T-cell (primary cell): Measurements from ENCODE around the gene ZNF318. TPM values are rescaled to one million over a fixed set of nuclear protein-coding genes. Genes with fewer than 3 reads are reported as not detected.

ENCODE experiments used
- ATAC-seq, 4 experiments: fragments of 200-7000 bp in 3 of 4; fragments of 150-1000 bp in 1 of 4; cut with Tn5 transposase; replicated peaks in 1 of 4; 1 replicate in 3 of 4; 2 replicates in 1 of 4; pipeline ENCODE4 v1.10.0; 2021; ENCODE audit warnings: moderate library complexity in 3 of 4, mild to moderate bottlenecking in 2 of 4, moderate number of reproducible peaks in 1 of 4
- CTCF ChIA-PET, 2 donors: fragments of 300-600 bp; sonication (Branson Sonifier 250); formaldehyde crosslinking; loops; one replicate each; lab custom pipeline; 2022; ENCODE audit warnings: antibody characterized with exemption in 2 of 2; lab: Charles Lee
- POLR2A ChIA-PET, 2 donors: fragments of 300-600 bp; sonication (Branson Sonifier 250); formaldehyde crosslinking; loops; one replicate each; lab custom pipeline; 2022; ENCODE audit warnings: antibody characterized with exemption in 2 of 2; lab: Charles Lee
- DNase-seq, 35 experiments: peaks; one replicate each; pipeline versions ENCODE4 v3.0.0 to v3.0.0-alpha.2; 2013 to 2023
- H3K27ac ChIP-seq: one replicate; pipeline ENCODE4 v1.5.1; 2013; ENCODE audit warnings: low read length
- H3K27me3 ChIP-seq, 2 experiments: replicated peaks in 1 of 2; 1 replicate in 1 of 2; 2 replicates in 1 of 2; pipeline versions ENCODE4 v1.6.1 to v1.7.0; 2013; ENCODE audit warnings: low read length in 1 of 2, mixed read lengths in 1 of 2; ENCODE audit not compliant: control insufficient read depth in 2 of 2, insufficient read depth in 2 of 2; ENCODE audit errors: extremely low read depth in 1 of 2
- H3K36me3 ChIP-seq, 2 donors: 1 replicate in 1 of 2; 2 replicates in 1 of 2; pipeline versions ENCODE4 v1.6.1 to v1.7.0; 2013; ENCODE audit warnings: low read length in 1 of 2; ENCODE audit not compliant: control insufficient read depth in 2 of 2, insufficient read depth in 1 of 2; ENCODE audit errors: extremely low read depth in 1 of 2
- H3K4me1 ChIP-seq, 2 experiments: 1 replicate in 1 of 2; 2 replicates in 1 of 2; pipeline versions ENCODE4 v1.6.1 to v1.7.0; 2013; ENCODE audit warnings: low read length in 2 of 2, mixed read lengths in 1 of 2; ENCODE audit not compliant: insufficient read depth in 2 of 2, control insufficient read depth in 1 of 2; ENCODE audit errors: extremely low read depth in 1 of 2
- H3K4me3 ChIP-seq, 2 donors: 1 replicate in 1 of 2; 2 replicates in 1 of 2; pipeline versions ENCODE4 v1.5.1 to v1.7.0; 2013; ENCODE audit warnings: mild to moderate bottlenecking in 2 of 2, low read length in 1 of 2, moderate library complexity in 1 of 2; ENCODE audit not compliant: control insufficient read depth in 1 of 2; ENCODE audit errors: extremely low read depth in 1 of 2
- H3K9me3 ChIP-seq: 2 replicates; pipeline ENCODE4 v1.7.0; 2013
- H3K27ac Mint-ChIP-seq, 2 donors: one replicate each; pipeline ENCODE4 v1.8.0; 2020 to 2021; ENCODE audit warnings: mild to moderate bottlenecking in 2 of 2, mixed read lengths in 2 of 2
- H3K27me3 Mint-ChIP-seq, 2 donors: one replicate each; pipeline ENCODE4 v1.8.0; 2021 to 2022; ENCODE audit warnings: mixed read lengths in 2 of 2
- H3K36me3 Mint-ChIP-seq: one replicate; pipeline ENCODE4 v1.8.0; 2021; ENCODE audit warnings: mixed read lengths
- H3K4me1 Mint-ChIP-seq, 3 donors: one replicate each; pipeline ENCODE4 v1.8.0; 2020 to 2022; ENCODE audit warnings: mixed read lengths in 3 of 3, mild to moderate bottlenecking in 1 of 3
- H3K4me3 Mint-ChIP-seq, 3 donors: one replicate each; pipeline ENCODE4 v1.8.0; 2020 to 2022; ENCODE audit warnings: mild to moderate bottlenecking in 3 of 3, mixed read lengths in 3 of 3, moderate library complexity in 3 of 3
- H3K9me3 Mint-ChIP-seq, 3 donors: one replicate each; pipeline ENCODE4 v1.8.0; 2020 to 2022; ENCODE audit warnings: mixed read lengths in 3 of 3
- WGBS: methylation state at CpG from one replicate; pipeline ENCODE4 v1.1.5; 2013; ENCODE audit warnings: missing lambda C conversion rate; ENCODE audit not compliant: insufficient coverage; 5-methylcytosine and 5-hydroxymethylcytosine counted together
- total RNA-seq, 35 experiments: library from RNA in 6 of 35; stranded (reverse) in 6 of 35; fragments of 120-200 nt in 1 of 35; gene quantifications; one replicate each; pipeline versions ENCODE4 v1.2.1 to v1.2.4 and lab custom pipeline; 2013 to 2026

Gene ZNF318
- total RNA-seq, 5 donors from 2014 or later (not counting 1 experiment from before 2014, with no cell fraction given) = 24.3 to 33.5 (median 26.2) TPM

- Mint-ChIP-seq H3K4me1 (peaks cover 0 to 2% (median 0%) of the 10 kb centered on the region in 3 donors), H3K27ac (no peak overlapping the region), H3K27me3 (peaks cover 13 to 16% of the 10 kb centered on the region in 2 donors), H3K36me3 (no peaks in the 10 kb centered on the region), H3K4me3 (no peak overlapping the region), H3K9me3 (no peaks in the 10 kb centered on the region)
- Histone ChIP-seq H3K27ac (no peak overlapping the region), H3K4me3 (no peak overlapping the region), H3K4me1 (no peaks in the 10 kb centered on the region), H3K27me3 (peaks cover 0 to 21% of the 10 kb centered on the region in 2 experiments), H3K36me3 (no peaks in the 10 kb centered on the region), H3K9me3 (no peaks in the 10 kb centered on the region)
- POLR2A ChIA-PET = no interaction called here
- CTCF ChIA-PET = interaction anchor here in 1 of 2 donors (0.6 kb wide), 1 partner anchor 52 kb away, joined by 3 read pairs; no protein-coding TSS in a partner anchor
- 40% methylated on average over 1 of the region's 3 CpGs for WGBS
- no peak for ATAC-seq
- no peak for DNase-seq
Measured at GRCh38 chr6:43290339-43290904, 79.0 kb downstream of the ZNF318 start.

- WGBS = 73% methylated on average over 3 of the region's 7 CpGs
- Mint-ChIP-seq H3K4me1 (peaks cover 0 to 2% (median 0%) of the 10 kb centered on the region in 3 donors), H3K27me3 (peaks cover 13 to 20% of the 10 kb centered on the region in 2 donors), H3K36me3 (no peaks in the 10 kb centered on the region), H3K9me3 (no peaks in the 10 kb centered on the region), H3K27ac (no peak overlapping the region), H3K4me3 (no peak overlapping the region)
- CTCF ChIA-PET = no interaction called here
- POLR2A ChIA-PET = no interaction called here
- Histone ChIP-seq H3K36me3 (no peaks in the 10 kb centered on the region), H3K27ac (no peak overlapping the region), H3K4me1 (no peaks in the 10 kb centered on the region), H3K27me3 (peaks cover 0 to 41% of the 10 kb centered on the region in 2 experiments), H3K9me3 (no peaks in the 10 kb centered on the region), H3K4me3 (no peak overlapping the region)
- DNase-seq (no peak), ATAC-seq (no peak)
Measured at GRCh38 chr6:43287717-43288679, 81.4 kb downstream of the ZNF318 start.

DNA sequence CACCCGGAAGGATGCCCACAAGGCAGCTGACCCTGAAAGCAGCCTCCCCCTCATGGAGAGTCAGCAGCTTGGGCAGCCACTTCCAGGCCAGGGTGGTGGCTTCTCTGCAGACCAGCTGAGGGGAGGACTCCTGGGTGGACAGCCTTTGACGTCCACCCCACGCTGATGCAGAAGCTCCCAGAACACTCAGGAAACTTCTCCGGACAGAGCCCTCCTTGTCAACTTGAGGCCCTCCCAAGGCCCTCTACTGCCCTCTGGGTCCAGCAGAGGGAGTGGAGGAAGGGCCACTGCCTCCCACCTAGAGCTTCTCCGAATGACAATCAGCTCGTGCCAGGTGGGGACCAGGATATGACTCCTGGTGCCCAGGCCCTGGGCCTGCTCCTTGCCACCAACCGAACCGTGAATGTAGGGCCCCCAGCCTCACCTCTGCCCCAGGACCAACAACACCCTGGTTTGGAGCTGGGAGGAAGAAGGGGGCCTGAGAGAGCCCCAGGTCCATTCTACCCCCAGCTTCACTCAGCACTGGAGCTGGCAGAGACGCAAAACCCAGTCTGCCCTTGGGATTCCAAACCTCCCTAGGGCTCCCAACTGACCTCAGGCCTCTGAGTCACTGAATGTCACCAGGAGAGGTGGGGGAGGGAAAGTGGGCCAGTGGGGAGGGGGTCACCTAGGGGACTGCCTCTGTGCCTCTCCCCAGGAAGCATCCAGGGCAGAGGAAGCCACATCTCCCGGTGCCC lies 82.3 kb downstream of the ZNF318 start:
- Histone ChIP-seq H3K27me3 (peaks cover 0 to 47% of the 10 kb centered on the region in 2 experiments), H3K4me1 (no peaks in the 10 kb centered on the region), H3K9me3 (no peaks in the 10 kb centered on the region), H3K36me3 (no peaks in the 10 kb centered on the region), H3K27ac (no peak overlapping the region), H3K4me3 (no peak overlapping the region)
- peaks cover 17 to 27% of the 10 kb centered on the region in 2 donors for H3K27me3 Mint-ChIP-seq
- WGBS = 58% methylated on average over 4 of the region's 10 CpGs
- ChIA-PET CTCF (interaction anchor here in 1 of 2 donors (0.7 kb wide), 1 partner anchor 556 kb away, joined by 4 read pairs; no protein-coding TSS in a partner anchor), POLR2A (no interaction called here)
- DNase-seq = no peak
- H3K36me3 Mint-ChIP-seq = no peaks in the 10 kb centered on the region
- ATAC-seq = no peak
- H3K4me1 Mint-ChIP-seq = peaks cover 0 to 2% (median 0%) of the 10 kb centered on the region in 3 donors
- H3K9me3 Mint-ChIP-seq = no peaks in the 10 kb centered on the region
- H3K27ac Mint-ChIP-seq = no peak overlapping the region
- H3K4me3 Mint-ChIP-seq = no peak overlapping the region

DNA sequence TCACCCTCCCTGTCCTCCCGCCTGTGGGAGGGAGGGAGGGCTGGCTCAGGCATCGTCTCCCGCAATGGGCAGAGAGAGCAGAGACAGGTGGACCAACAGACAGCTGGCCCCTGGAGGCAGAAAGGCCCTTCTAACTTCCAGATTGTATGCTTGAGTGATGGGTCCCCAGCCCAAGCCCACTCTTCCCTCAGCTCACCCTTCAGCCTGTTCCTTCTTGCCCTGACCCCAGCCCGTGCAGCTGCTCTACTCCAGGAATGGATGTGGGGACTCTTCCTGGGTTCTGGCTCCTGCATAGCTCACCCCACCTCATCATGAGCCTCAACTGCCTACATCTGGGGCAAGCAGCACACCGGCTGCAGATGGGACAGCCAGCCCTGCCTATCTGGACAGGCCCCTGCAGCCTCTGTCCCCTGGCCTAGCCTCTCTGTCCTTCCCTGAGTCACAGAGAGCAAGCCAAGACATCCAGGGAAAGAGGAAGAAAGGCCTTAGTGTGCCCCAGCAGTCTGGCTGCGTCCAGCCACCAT lies 82.9 kb downstream of the ZNF318 start:
- peaks cover 21 to 31% of the 10 kb centered on the region in 2 donors for H3K27me3 Mint-ChIP-seq
- 81% methylated on average over 3 of the region's 6 CpGs for WGBS

More for the DNA sequence above, 82.9 kb downstream of the ZNF318 start:
- H3K4me1 ChIP-seq = no peaks in the 10 kb centered on the region
- ChIA-PET CTCF (no interaction called here), POLR2A (no interaction called here)
- Mint-ChIP-seq H3K36me3 (no peaks in the 10 kb centered on the region), H3K27ac (no peak overlapping the region), H3K9me3 (no peaks in the 10 kb centered on the region), H3K4me1 (peaks cover 0 to 2% (median 0%) of the 10 kb centered on the region in 3 donors), H3K4me3 (no peak overlapping the region)
- no peak for ATAC-seq
- no peaks in the 10 kb centered on the region for H3K36me3 ChIP-seq
- DNase-seq = no peak
- no peak overlapping the region for H3K4me3 ChIP-seq
- H3K27ac ChIP-seq = no peak overlapping the region
- H3K27me3 ChIP-seq = peaks cover 0 to 51% of the 10 kb centered on the region in 2 experiments
- H3K9me3 ChIP-seq = no peaks in the 10 kb centered on the region

Other genes starting within 250 kb of the ZNF318 start
- 10 to 100 TPM; 19.6 to 34.1 (median 33.7) TPM for gene SRF, start 198.4 kb downstream of the ZNF318 start, total RNA-seq
- 100 to 1,000 TPM in 1 of 5 donors, 10 to 100 TPM in 4; 92.5 to 107 (median 96.5) TPM for gene CUL9, start 187.5 kb downstream of the ZNF318 start, total RNA-seq
- 10 to 100 TPM; 28.5 to 76.1 (median 57.5) TPM for gene DNPH1, start 140.2 kb downstream of the ZNF318 start, total RNA-seq
- gene TTBK1, start 126.2 kb downstream of the ZNF318 start, total RNA-seq = under 1 TPM in 2 of 5 donors, not detected in 3; 0.03 to 0.07 TPM
- not detected for gene SLC22A7, start 71.4 kb downstream of the ZNF318 start, total RNA-seq
- gene CRIP3, start 60.8 kb downstream of the ZNF318 start, total RNA-seq = 1 to 10 TPM; 1.3 to 4.2 (median 2.8) TPM
- gene ABCC10, start 57.9 kb upstream of the ZNF318 start, total RNA-seq = 10 to 100 TPM; 57.8 to 85.4 (median 75.5) TPM
- gene DLK2, start 85.9 kb upstream of the ZNF318 start, total RNA-seq = 1 to 10 TPM in 4 of 5 donors, under 1 TPM in 1; 0.47 to 2.1 (median 1.4) TPM
- gene TJAP1, start 107.9 kb upstream of the ZNF318 start, total RNA-seq = 10 to 100 TPM; 30.8 to 51.9 (median 50.6) TPM
- gene LRRC73, start 140.7 kb upstream of the ZNF318 start, total RNA-seq = under 1 TPM in 3 of 5 donors, not detected in 2; 0.53 to 0.95 (median 0.76) TPM
- 10 to 100 TPM; 43.7 to 85.0 (median 80.0) TPM for gene YIPF3, start 147.3 kb upstream of the ZNF318 start, total RNA-seq
- 10 to 100 TPM; 42.3 to 49.8 (median 46.1) TPM for gene POLR1C, start 147.4 kb upstream of the ZNF318 start, total RNA-seq
- gene XPO5, start 206.4 kb upstream of the ZNF318 start, total RNA-seq = 10 to 100 TPM; 48.2 to 51.4 (median 50.3) TPM
- 10 to 100 TPM; 14.4 to 38.5 (median 25.6) TPM for gene POLH, start 206.5 kb upstream of the ZNF318 start, total RNA-seq